Measurements from ENCODE around the gene SASH3.

DNA sequence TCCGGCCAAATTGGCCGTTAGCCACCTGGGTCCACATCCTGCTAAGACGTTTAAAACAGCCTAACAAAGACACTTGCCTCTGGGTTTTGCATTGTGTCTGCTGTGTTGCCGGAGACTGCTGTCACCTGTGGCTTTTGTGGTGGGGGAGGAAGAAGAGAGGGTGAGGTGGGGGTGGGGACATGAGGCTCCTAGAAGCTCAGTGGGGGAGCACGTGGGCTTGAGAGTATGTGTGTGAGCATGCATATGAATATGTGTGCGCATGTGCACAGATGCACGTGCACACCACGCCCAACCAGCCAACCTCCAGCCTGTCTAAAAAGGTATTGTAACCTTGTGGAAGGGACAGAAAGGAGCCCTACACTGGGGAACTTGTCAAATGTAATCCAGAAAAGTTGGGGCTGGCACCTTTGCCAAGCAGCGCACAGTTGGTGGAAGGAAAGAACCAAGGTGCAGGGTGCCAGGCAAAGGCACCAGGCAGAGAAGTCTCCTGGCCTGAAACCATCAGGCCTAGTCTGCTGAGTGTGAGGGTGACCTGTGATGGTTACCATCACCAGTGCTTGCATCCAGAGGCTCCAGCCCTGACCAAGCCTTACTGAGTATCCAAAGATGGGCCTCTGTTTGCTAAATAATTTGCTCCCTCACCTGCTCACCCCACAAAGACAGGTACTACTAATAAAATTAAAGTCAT lies 10.1 kb upstream of the SASH3 start:
- TF ChIP-seq, protein P1, sequence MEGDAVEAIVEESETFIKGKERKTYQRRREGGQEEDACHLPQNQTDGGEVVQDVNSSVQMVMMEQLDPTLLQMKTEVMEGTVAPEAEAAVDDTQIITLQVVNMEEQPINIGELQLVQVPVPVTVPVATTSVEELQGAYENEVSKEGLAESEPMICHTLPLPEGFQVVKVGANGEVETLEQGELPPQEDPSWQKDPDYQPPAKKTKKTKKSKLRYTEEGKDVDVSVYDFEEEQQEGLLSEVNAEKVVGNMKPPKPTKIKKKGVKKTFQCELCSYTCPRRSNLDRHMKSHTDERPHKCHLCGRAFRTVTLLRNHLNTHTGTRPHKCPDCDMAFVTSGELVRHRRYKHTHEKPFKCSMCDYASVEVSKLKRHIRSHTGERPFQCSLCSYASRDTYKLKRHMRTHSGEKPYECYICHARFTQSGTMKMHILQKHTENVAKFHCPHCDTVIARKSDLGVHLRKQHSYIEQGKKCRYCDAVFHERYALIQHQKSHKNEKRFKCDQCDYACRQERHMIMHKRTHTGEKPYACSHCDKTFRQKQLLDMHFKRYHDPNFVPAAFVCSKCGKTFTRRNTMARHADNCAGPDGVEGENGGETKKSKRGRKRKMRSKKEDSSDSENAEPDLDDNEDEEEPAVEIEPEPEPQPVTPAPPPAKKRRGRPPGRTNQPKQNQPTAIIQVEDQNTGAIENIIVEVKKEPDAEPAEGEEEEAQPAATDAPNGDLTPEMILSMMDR (IDR thresholded peaks at IDR 0.05) = no peak
- no peak for TF ChIP-seq EZH2 (IDR thresholded peaks at IDR 0.05; ENCODE audit: borderline replicate concordance, insufficient read depth, low read depth, low read length, poor library complexity, severe bottlenecking)
